ENCODE measurements around the gene IRGQ. TPM values are rescaled to one million over a fixed set of nuclear protein-coding genes. Genes with fewer than 3 reads are reported as not detected.

The IRGQ gene
- total RNA-seq, 1 donor from 2014 or later: 48.6 TPM

DNA sequence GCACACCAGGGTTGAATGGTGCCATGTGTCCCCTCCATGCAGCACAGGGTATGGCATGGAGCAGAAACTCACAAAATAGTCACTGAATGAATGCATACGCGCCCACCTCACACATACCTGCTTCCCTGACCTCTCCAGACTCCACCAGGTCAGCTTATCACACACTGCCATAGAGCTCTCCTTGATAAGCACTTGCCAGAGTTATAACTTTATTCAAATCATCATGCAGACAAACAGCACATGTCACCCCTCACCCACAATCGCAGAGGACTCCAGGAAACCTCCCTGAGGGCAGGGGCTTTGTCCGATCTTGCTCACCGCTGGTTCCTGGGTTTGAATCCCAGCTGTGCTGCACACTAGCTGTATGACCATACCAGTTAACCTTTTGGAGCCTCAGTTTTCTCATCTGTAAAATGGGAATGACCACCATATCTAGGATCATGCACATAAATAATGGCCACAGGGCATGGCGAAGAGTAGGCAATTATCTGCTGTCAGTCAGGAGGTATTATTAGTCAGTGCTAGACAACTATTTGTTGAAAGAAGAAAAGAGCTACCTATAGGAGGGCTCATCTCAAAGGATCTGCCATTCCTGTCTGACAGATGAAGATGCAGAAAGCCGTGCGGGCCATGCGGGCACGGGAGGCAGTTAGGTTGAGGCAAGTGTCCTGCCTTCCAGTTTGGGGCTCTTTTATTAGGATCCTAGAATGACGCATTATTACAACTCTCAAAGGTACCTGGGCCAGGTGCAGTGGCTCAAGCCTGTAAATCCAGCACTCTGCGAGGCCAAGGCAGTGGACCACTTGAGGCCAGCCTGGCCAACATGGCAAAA, 34.6 kb downstream of the IRGQ start:
- DNase-seq (ENCODE audit: low spot score): no peak
- TF ChIP-seq, protein P1, sequence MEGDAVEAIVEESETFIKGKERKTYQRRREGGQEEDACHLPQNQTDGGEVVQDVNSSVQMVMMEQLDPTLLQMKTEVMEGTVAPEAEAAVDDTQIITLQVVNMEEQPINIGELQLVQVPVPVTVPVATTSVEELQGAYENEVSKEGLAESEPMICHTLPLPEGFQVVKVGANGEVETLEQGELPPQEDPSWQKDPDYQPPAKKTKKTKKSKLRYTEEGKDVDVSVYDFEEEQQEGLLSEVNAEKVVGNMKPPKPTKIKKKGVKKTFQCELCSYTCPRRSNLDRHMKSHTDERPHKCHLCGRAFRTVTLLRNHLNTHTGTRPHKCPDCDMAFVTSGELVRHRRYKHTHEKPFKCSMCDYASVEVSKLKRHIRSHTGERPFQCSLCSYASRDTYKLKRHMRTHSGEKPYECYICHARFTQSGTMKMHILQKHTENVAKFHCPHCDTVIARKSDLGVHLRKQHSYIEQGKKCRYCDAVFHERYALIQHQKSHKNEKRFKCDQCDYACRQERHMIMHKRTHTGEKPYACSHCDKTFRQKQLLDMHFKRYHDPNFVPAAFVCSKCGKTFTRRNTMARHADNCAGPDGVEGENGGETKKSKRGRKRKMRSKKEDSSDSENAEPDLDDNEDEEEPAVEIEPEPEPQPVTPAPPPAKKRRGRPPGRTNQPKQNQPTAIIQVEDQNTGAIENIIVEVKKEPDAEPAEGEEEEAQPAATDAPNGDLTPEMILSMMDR (IDR thresholded peaks at IDR 0.05; ENCODE audit: unreplicated experiment): no peak
- H3K36me3 Mint-ChIP-seq (ENCODE audit: low read depth, unreplicated experiment): peaks cover 26% of the 10 kb centered on the region
- H3K4me1 Mint-ChIP-seq (ENCODE audit: unreplicated experiment): no peaks in the 10 kb centered on the region
- peak overlapping the region; percentile 29 for H3K4me3 Mint-ChIP-seq (ENCODE audit: unreplicated experiment)
- peaks cover 9% of the 10 kb centered on the region for H3K27me3 Mint-ChIP-seq (ENCODE audit: unreplicated experiment)
- peak overlapping the region; percentile 39 for H3K27ac Mint-ChIP-seq (ENCODE audit: unreplicated experiment)
- no peaks in the 10 kb centered on the region for H3K9me3 Mint-ChIP-seq (ENCODE audit: unreplicated experiment)

- peak overlapping the region; percentile 57 for H3K27ac Mint-ChIP-seq (ENCODE audit: unreplicated experiment)
- no peaks in the 10 kb centered on the region for H3K4me1 Mint-ChIP-seq (ENCODE audit: unreplicated experiment)
- no peak for DNase-seq (ENCODE audit: low spot score)
These were observed 35.2 kb downstream of the IRGQ start for GRCh38 chr19:43560687-43561086.

GRCh38 chr19:43555185-43555770, 40.7 kb downstream of the IRGQ start:
- peak overlapping the region; percentile 71 for H3K4me3 Mint-ChIP-seq (ENCODE audit: unreplicated experiment)
- no peak overlapping the region for H3K27ac Mint-ChIP-seq (ENCODE audit: unreplicated experiment)
- no peaks in the 10 kb centered on the region for H3K4me1 Mint-ChIP-seq (ENCODE audit: unreplicated experiment)
- TF ChIP-seq, protein P1 (IDR thresholded peaks at IDR 0.05; ENCODE audit: unreplicated experiment): peak; percentile 60
- H3K9me3 Mint-ChIP-seq (ENCODE audit: unreplicated experiment): no peaks in the 10 kb centered on the region
- peaks cover 9% of the 10 kb centered on the region for H3K27me3 Mint-ChIP-seq (ENCODE audit: unreplicated experiment)
- DNase-seq (ENCODE audit: low spot score): peak; percentile 88
- H3K36me3 Mint-ChIP-seq (ENCODE audit: low read depth, unreplicated experiment): peaks cover 35% of the 10 kb centered on the region

More at GRCh38 chr19:43560687-43561086, 35.2 kb downstream of the IRGQ start:
- Mint-ChIP-seq H3K36me3 (ENCODE audit: low read depth, unreplicated experiment) (peaks cover 26% of the 10 kb centered on the region), H3K27me3 (ENCODE audit: unreplicated experiment) (peaks cover 9% of the 10 kb centered on the region), H3K9me3 (ENCODE audit: unreplicated experiment) (no peaks in the 10 kb centered on the region), H3K4me3 (ENCODE audit: unreplicated experiment) (peak overlapping the region; percentile 29)
- TF ChIP-seq, protein P1 (IDR thresholded peaks at IDR 0.05; ENCODE audit: unreplicated experiment): no peak

DNA sequence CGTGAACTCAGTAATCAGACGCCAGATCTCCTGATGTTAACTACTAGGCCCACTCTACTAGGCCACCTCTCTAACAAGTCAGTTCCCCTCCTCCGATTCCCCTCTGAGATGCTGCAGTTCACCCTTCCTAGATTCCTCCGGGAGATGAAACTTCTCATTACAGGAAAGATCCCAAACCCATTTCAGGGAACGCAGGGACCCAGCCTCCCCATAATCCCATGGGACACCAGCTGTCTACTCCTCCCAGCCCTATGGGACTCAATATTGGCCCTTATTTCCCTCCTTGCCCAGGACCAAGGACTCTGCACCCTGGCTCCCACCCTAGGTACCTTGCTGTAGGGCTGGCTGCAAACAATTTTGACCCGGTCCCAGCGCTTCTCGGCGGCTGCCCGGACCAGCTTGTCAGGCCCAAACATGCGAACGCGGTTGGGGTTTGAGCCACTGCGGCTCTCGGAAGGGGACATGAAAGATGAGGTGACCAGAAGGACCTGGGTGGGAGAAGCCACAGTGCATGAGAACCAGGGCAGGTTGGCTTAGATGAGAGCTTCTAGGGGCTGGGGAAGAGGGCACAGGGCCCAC, 41.5 kb downstream of the IRGQ start:
- Mint-ChIP-seq H3K4me1 (ENCODE audit: unreplicated experiment) (no peaks in the 10 kb centered on the region), H3K36me3 (ENCODE audit: low read depth, unreplicated experiment) (peaks cover 40% of the 10 kb centered on the region), H3K4me3 (ENCODE audit: unreplicated experiment) (peak overlapping the region; percentile 71), H3K9me3 (ENCODE audit: unreplicated experiment) (no peaks in the 10 kb centered on the region), H3K27ac (ENCODE audit: unreplicated experiment) (peak overlapping the region; percentile 36), H3K27me3 (ENCODE audit: unreplicated experiment) (peaks cover 9% of the 10 kb centered on the region)
- DNase-seq (ENCODE audit: low spot score): no peak
- TF ChIP-seq, protein P1 (IDR thresholded peaks at IDR 0.05; ENCODE audit: unreplicated experiment): no peak

All from endothelial cell (in vitro differentiated cells).